ENCODE data around the gene PROM1. TPM values are rescaled to one million over a fixed set of nuclear protein-coding genes. Genes with fewer than 3 reads are reported as not detected.
A peak's percentile ranks its signal among the peaks of the same experiment; 100 is the strongest.

The PROM1 gene
- total and polyA plus RNA-seq, 11 donors = 1.5 to 30.5 (median 6.0) TPM

GRCh38 chr4:16039139-16039538 is 44.7 kb downstream of the PROM1 start:
- Histone ChIP-seq H3K4me3 (no peak overlapping the region), H3K36me3 (no peaks in the 10 kb centered on the region), H3K27me3 (no peaks in the 10 kb centered on the region), H3K27ac (no peak overlapping the region), H3K9me3 (no peaks in the 10 kb centered on the region), H3K4me1 (peaks cover 0 to 9% (median 0%) of the 10 kb centered on the region in 12 donors)
- DNase-seq (no peak), ATAC-seq (no peak)
- intact Hi-C loops (cut with DNase I) = loop anchor here in 1 of 10 donors (10.0 kb wide), 1 partner anchor 126 kb away; no protein-coding TSS in a partner anchor
- 96 to 98% (median 97%) methylated on average over 5 of the region's 5 CpGs for WGBS, 4 donors
- TF ChIP-seq CTCF (IDR thresholded peaks at IDR 0.05) = no peak
- no peak for TF ChIP-seq POLR2A (IDR thresholded peaks at IDR 0.05)

GRCh38 chr4:16037901-16038300 is 45.9 kb downstream of the PROM1 start:
- intact Hi-C loops (cut with DNase I) = loop anchor here in 1 of 10 donors (10.0 kb wide), 1 partner anchor 127 kb away; no protein-coding TSS in a partner anchor
- 85 to 92% (median 86%) methylated on average over 4 of the region's 4 CpGs for WGBS, 4 donors
- DNase-seq = no peak

GRCh38 chr4:16035843-16036242 is 48.0 kb downstream of the PROM1 start:
- no peaks in the 10 kb centered on the region for H3K36me3 ChIP-seq
- TF ChIP-seq POLR2A (IDR thresholded peaks at IDR 0.05) (no peak), CTCF (IDR thresholded peaks at IDR 0.05) (no peak)

More at GRCh38 chr4:16037901-16038300, 45.9 kb downstream of the PROM1 start:
- ATAC-seq = no peak
- no peak for TF ChIP-seq POLR2A (IDR thresholded peaks at IDR 0.05)
- no peak for TF ChIP-seq CTCF (IDR thresholded peaks at IDR 0.05)
- H3K9me3 ChIP-seq = no peaks in the 10 kb centered on the region
- no peak overlapping the region for H3K4me3 ChIP-seq
- peaks cover 0 to 12% (median 0%) of the 10 kb centered on the region in 12 donors for H3K4me1 ChIP-seq
- H3K36me3 ChIP-seq = no peaks in the 10 kb centered on the region
- H3K27me3 ChIP-seq = no peaks in the 10 kb centered on the region
- no peak overlapping the region for H3K27ac ChIP-seq

GRCh38 chr4:16034010-16034748 is 49.6 kb downstream of the PROM1 start:
- no peaks in the 10 kb centered on the region for H3K36me3 ChIP-seq
- H3K9me3 ChIP-seq = no peaks in the 10 kb centered on the region
- ATAC-seq (peak in 3 of 4 donors; percentile 47 to 57 (median 52)), DNase-seq (no peak)
- peaks cover 0 to 26% (median 6%) of the 10 kb centered on the region in 12 donors for H3K4me1 ChIP-seq
- no peak overlapping the region for H3K4me3 ChIP-seq
- no peak for TF ChIP-seq CTCF (IDR thresholded peaks at IDR 0.05)
- TF ChIP-seq POLR2A (IDR thresholded peaks at IDR 0.05) = no peak
- intact Hi-C loops (cut with DNase I) = loop anchor here in 1 of 10 donors (10.0 kb wide), 1 partner anchor 131 kb away; no protein-coding TSS in a partner anchor
- H3K27ac ChIP-seq = peak overlapping the region in 4 of 12 donors; percentile 6 to 66 (median 26)
- 47 to 54% (median 49%) methylated on average over 10 of the region's 10 CpGs for WGBS, 4 donors
- no peaks in the 10 kb centered on the region for H3K27me3 ChIP-seq

More at GRCh38 chr4:16035843-16036242, 48.0 kb downstream of the PROM1 start:
- 91 to 97% (median 93%) methylated on average over 6 of the region's 6 CpGs for WGBS, 4 donors
- intact Hi-C loops (cut with DNase I) = loop anchor here in 1 of 10 donors (10.0 kb wide), 1 partner anchor 129 kb away; no protein-coding TSS in a partner anchor
- Histone ChIP-seq H3K9me3 (no peaks in the 10 kb centered on the region), H3K27me3 (no peaks in the 10 kb centered on the region), H3K4me1 (peaks cover 0 to 23% (median 5%) of the 10 kb centered on the region in 12 donors), H3K4me3 (no peak overlapping the region), H3K27ac (no peak overlapping the region)
- no peak for DNase-seq
- no peak for ATAC-seq

Data from heart left ventricle (tissue), 16 donors.